ENCODE results near the gene COL19A1.

Gene COL19A1

DNA sequence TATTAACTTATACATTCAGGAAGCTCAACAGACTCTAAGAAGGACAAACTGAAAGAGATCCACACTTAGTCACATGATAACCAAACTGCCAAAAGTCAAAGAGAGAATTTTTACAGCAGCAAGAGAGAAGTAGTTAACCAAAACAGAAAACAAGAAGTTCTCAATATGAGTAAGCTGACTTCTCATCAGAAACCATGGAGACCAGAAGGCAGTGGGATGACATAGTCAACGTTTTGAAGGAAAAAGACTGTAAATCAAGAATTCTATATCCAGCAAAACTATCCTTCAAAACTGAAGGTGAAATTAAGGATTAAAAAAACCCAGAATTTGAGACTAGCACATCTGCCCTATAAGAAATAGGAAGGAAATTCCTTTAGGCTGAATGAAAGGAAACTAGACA lies 60.4 kb downstream of the COL19A1 start:
- no peak overlapping the region for H3K4me3 ChIP-seq
- TF ChIP-seq, protein P1, sequence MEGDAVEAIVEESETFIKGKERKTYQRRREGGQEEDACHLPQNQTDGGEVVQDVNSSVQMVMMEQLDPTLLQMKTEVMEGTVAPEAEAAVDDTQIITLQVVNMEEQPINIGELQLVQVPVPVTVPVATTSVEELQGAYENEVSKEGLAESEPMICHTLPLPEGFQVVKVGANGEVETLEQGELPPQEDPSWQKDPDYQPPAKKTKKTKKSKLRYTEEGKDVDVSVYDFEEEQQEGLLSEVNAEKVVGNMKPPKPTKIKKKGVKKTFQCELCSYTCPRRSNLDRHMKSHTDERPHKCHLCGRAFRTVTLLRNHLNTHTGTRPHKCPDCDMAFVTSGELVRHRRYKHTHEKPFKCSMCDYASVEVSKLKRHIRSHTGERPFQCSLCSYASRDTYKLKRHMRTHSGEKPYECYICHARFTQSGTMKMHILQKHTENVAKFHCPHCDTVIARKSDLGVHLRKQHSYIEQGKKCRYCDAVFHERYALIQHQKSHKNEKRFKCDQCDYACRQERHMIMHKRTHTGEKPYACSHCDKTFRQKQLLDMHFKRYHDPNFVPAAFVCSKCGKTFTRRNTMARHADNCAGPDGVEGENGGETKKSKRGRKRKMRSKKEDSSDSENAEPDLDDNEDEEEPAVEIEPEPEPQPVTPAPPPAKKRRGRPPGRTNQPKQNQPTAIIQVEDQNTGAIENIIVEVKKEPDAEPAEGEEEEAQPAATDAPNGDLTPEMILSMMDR (IDR thresholded peaks at IDR 0.05), result no peak
- H3K27ac ChIP-seq, result no peak overlapping the region

GRCh38 chr6:69933239-69933638 lies 66.9 kb downstream of the COL19A1 start:
- no peak overlapping the region for H3K27ac ChIP-seq
- DNase-seq (ENCODE audit: low spot score), result no peak
- H3K4me3 ChIP-seq, result no peak overlapping the region
- TF ChIP-seq, protein P1 (IDR thresholded peaks at IDR 0.05), result no peak

More for the DNA sequence above, 60.4 kb downstream of the COL19A1 start:
- no peak for DNase-seq (ENCODE audit: low spot score)

DNA sequence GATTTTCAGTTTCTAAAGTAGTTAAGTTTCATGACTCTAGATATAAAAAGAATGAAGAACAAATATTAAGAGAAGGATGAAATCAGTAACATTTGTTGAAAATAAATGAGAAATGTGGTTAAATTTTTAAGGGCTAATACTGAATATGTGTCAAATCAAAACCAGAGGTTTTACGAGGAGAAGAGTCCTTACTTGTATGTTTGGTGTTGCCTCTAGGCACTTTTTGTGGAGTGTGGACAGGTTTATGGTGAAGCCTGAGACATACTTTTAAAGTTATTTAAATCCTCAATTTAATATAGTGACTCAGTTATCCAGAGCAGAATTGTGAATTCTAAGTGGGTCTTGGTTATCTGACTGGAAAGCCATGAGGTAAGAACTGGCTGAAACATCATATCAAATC lies 68.7 kb downstream of the COL19A1 start:
- TF ChIP-seq, protein P1 (IDR thresholded peaks at IDR 0.05), result no peak
- DNase-seq (ENCODE audit: low spot score), result no peak
- Histone ChIP-seq H3K27ac (no peak overlapping the region), H3K4me3 (no peak overlapping the region)

DNA sequence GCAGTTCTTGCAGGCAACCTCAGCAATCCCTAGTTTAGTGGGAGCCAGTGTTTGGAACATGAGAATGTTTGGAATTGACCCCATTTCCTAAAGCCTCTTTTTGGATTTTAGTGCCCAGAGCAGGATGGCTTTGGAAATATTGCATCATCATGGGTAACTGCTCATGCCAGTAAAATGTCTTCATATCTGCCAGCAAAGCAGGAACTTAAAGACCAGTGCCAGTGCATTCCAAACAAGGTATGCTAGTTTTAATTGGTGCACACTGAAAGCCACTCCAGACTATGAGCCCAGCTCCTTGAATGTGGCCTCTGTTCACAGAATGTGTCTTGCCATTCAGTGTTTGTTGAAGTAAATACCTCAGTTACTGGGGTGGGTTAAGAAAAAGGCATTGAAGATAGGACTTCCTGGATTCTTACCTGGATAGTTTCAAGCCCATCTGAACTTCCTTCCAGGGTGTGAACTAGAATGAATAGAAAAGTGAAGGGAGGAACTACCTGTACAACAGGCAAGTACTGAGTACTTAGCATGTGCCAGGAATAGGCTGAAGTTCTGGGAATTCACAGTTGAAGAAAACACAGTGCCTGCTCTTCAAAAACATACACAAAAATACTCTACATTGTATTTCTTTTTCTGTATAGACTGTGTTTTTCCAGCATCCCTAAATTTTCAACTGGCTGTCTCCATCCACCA lies 70.5 kb downstream of the COL19A1 start:
- Histone ChIP-seq H3K4me3 (no peak overlapping the region), H3K27ac (peak overlapping the region in 1 of 2 donors; percentile 71)
- DNase-seq (ENCODE audit: low spot score), result no peak
- TF ChIP-seq, protein P1 (IDR thresholded peaks at IDR 0.05), result no peak

GRCh38 chr6:69937402-69938136 lies 71.2 kb downstream of the COL19A1 start:
- peak overlapping the region in 1 of 2 donors; percentile 71 for H3K27ac ChIP-seq
- no peak overlapping the region for H3K4me3 ChIP-seq
- TF ChIP-seq, protein P1 (IDR thresholded peaks at IDR 0.05), result no peak
- DNase-seq (ENCODE audit: low spot score), result no peak

- Histone ChIP-seq H3K4me3 (no peak overlapping the region), H3K27ac (no peak overlapping the region)
- TF ChIP-seq, protein P1 (IDR thresholded peaks at IDR 0.05), result no peak
- DNase-seq (ENCODE audit: low spot score), result no peak
Observed at GRCh38 chr6:69942485-69942884, 76.1 kb downstream of the COL19A1 start.

DNA sequence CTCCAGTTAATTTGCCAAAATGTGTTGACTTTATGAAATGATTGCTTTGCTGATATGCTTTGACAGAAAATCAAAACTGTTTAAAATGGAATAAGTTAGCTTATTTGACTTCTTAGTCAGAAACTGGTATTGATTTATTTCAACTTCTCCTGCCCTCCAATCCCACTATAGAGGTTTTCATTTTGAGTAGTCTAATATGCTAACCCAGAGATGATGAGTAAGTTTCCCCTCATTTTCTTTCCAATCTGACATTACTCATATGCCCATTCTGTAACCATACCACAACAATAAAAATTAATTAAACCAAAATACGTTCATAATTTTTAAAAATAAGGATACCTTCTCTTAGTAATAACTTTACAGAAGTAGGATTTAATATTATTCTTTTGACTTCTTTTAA lies 78.8 kb downstream of the COL19A1 start:
- H3K4me3 ChIP-seq, result no peak overlapping the region
- no peak overlapping the region for H3K27ac ChIP-seq
- TF ChIP-seq, protein P1 (IDR thresholded peaks at IDR 0.05), result no peak
- no peak for DNase-seq (ENCODE audit: low spot score)
